HFFc6 (cell line): ENCODE data around the gene LVRN. TPM values are rescaled to one million over a fixed set of nuclear protein-coding genes. Genes with fewer than 3 reads are reported as not detected.

Experiments used
- DNase-seq: peaks from one replicate; pipeline ENCODE4 v3.0.0-alpha.2; 2018
- H3K27ac Mint-ChIP-seq: 2 replicates; pipeline ENCODE4 v1.8.0; 2020; ENCODE audit warnings: mild to moderate bottlenecking, mixed read lengths
- H3K27me3 Mint-ChIP-seq: 2 replicates; pipeline ENCODE4 v1.8.0; 2021; ENCODE audit warnings: mild to moderate bottlenecking, moderate library complexity, mixed read lengths; ENCODE audit not compliant: insufficient read depth
- H3K36me3 Mint-ChIP-seq: 2 replicates; pipeline ENCODE4 v1.8.0; 2021; ENCODE audit warnings: low read depth, mixed read lengths
- H3K4me1 Mint-ChIP-seq: 2 replicates; pipeline ENCODE4 v1.8.0; 2020; ENCODE audit warnings: low read depth, mixed read lengths
- H3K4me3 Mint-ChIP-seq: 2 replicates; pipeline ENCODE4 v1.8.0; 2020; ENCODE audit warnings: mild to moderate bottlenecking, moderate library complexity, mixed read lengths
- H3K9me3 Mint-ChIP-seq: 2 replicates; pipeline ENCODE4 v1.8.0; 2020; ENCODE audit warnings: mild to moderate bottlenecking, mixed read lengths
- total RNA-seq, 6 experiments: library from RNA; stranded (reverse); fragmentation: NEBNext Ultra II Directional; extraction: Animal tissue kit (Norgen Biotek cat#: 25700); gene quantifications; 2 replicates in 1 of 6; 3 replicates in 5 of 6; pipeline ENCODE4 v1.2.3, GENCODE V29; 2021
- TF ChIP-seq, protein P1 (sequence below): fragments of 200-600 bp; sonication (generic); IDR thresholded peaks from 2 replicates; pipeline ENCODE4 v1.5.0; 2021; ENCODE audit warnings: antibody characterized with exemption, mild to moderate bottlenecking

The LVRN gene
- total RNA-seq, 6 experiments from 2014 or later: 0.07 to 0.41 (median 0.16) TPM; not detected in 2

- TF ChIP-seq, protein P1, sequence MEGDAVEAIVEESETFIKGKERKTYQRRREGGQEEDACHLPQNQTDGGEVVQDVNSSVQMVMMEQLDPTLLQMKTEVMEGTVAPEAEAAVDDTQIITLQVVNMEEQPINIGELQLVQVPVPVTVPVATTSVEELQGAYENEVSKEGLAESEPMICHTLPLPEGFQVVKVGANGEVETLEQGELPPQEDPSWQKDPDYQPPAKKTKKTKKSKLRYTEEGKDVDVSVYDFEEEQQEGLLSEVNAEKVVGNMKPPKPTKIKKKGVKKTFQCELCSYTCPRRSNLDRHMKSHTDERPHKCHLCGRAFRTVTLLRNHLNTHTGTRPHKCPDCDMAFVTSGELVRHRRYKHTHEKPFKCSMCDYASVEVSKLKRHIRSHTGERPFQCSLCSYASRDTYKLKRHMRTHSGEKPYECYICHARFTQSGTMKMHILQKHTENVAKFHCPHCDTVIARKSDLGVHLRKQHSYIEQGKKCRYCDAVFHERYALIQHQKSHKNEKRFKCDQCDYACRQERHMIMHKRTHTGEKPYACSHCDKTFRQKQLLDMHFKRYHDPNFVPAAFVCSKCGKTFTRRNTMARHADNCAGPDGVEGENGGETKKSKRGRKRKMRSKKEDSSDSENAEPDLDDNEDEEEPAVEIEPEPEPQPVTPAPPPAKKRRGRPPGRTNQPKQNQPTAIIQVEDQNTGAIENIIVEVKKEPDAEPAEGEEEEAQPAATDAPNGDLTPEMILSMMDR: no peak
- no peak overlapping the region for H3K27ac Mint-ChIP-seq
- H3K4me3 Mint-ChIP-seq: no peak overlapping the region
- no peaks in the 10 kb centered on the region for H3K36me3 Mint-ChIP-seq
- peaks cover 14% of the 10 kb centered on the region for H3K4me1 Mint-ChIP-seq
- H3K9me3 Mint-ChIP-seq: no peaks in the 10 kb centered on the region
- DNase-seq: no peak
- peaks cover 5% of the 10 kb centered on the region; the same call in 1 of the 2 replicates for H3K27me3 Mint-ChIP-seq
Measured at GRCh38 chr5:115962565-115963402, 509 bp downstream of the LVRN start.

DNA sequence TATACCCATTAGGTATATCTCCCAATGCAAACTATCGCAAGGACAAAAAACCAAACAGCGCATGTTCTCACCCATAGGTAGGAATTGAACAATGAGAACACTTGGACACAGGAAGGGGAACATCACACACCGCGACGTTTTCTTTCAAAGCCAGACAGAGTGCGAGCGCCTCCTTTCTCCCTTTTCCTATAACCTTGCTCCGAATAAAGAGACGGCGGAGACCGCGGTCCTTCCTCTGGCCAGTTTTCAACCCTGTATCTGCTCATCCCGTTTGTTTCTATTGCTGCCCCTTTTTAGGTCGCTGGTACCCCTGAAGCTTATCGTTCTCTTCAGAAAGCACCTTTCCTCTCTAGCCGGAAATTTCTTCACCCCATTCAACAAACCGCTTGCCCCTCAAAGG is 1.3 kb downstream of the LVRN start:
- Mint-ChIP-seq H3K4me3 (no peak overlapping the region), H3K27me3 (peaks cover 10% of the 10 kb centered on the region), H3K27ac (no peak overlapping the region), H3K36me3 (no peaks in the 10 kb centered on the region), H3K9me3 (no peaks in the 10 kb centered on the region), H3K4me1 (peaks cover 14% of the 10 kb centered on the region)
- no peak for DNase-seq
- TF ChIP-seq, protein P1: no peak

GRCh38 chr5:115968770-115969169 is 6.5 kb downstream of the LVRN start:
- Mint-ChIP-seq H3K9me3 (no peaks in the 10 kb centered on the region), H3K36me3 (no peaks in the 10 kb centered on the region)

GRCh38 chr5:115977096-115977495 is 14.8 kb downstream of the LVRN start:
- Mint-ChIP-seq H3K36me3 (no peaks in the 10 kb centered on the region), H3K27me3 (no peaks in the 10 kb centered on the region; the same call in none of the 2 replicates), H3K9me3 (no peaks in the 10 kb centered on the region), H3K27ac (no peak overlapping the region), H3K4me1 (peaks cover 44% of the 10 kb centered on the region), H3K4me3 (no peak overlapping the region; the same call in 1 of the 2 replicates)
- no peak for DNase-seq
- TF ChIP-seq, protein P1: no peak

More at GRCh38 chr5:115968770-115969169, 6.5 kb downstream of the LVRN start:
- H3K27me3 Mint-ChIP-seq: peaks cover 7% of the 10 kb centered on the region
- TF ChIP-seq, protein P1: no peak
- H3K4me3 Mint-ChIP-seq: no peak overlapping the region
- no peak overlapping the region for H3K27ac Mint-ChIP-seq
- H3K4me1 Mint-ChIP-seq: no peaks in the 10 kb centered on the region
- no peak for DNase-seq

DNA sequence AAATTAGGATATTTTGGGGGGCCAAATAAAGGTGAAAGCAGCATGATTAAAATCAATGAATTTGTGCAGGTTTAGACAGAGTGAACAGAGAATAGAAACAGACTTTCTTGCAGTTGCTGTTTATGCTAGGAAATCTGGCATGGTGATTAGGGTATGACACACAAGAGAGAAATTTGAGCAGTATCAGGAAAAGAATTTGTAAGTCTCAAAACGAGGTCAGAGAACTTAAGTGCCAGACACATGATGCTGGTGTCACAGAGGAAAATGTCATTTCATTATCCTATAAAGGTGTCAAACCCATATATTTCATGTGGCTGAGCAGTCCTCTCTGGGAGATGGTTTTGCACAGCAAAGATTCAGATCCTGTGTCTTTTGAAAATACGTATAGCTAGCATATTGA is 15.7 kb downstream of the LVRN start:
- H3K27me3 Mint-ChIP-seq: no peaks in the 10 kb centered on the region; the same call in none of the 2 replicates
- H3K27ac Mint-ChIP-seq: peak overlapping the region; percentile 74
- H3K4me1 Mint-ChIP-seq: peaks cover 44% of the 10 kb centered on the region
- H3K36me3 Mint-ChIP-seq: no peaks in the 10 kb centered on the region
- peak overlapping the region; percentile 70 for H3K4me3 Mint-ChIP-seq
- no peaks in the 10 kb centered on the region for H3K9me3 Mint-ChIP-seq
- DNase-seq: peak; percentile 83
- TF ChIP-seq, protein P1: no peak
